B cell (primary cell): ENCODE data around the gene TMEM273. TPM values are rescaled to one million over a fixed set of nuclear protein-coding genes. Genes with fewer than 3 reads are reported as not detected.

Experiments
- ATAC-seq: fragments of 200-7000 bp; cut with Tn5 transposase; one replicate; pipeline ENCODE4 v1.10.0; 2021; ENCODE audit warnings: low read depth, mild to moderate bottlenecking, moderate number of reproducible peaks, moderate library complexity
- CTCF ChIA-PET: fragments of 350-600 bp; sonication (Branson Sonifier 250); formaldehyde crosslinking; loops from one replicate; lab custom pipeline; 2021; ENCODE audit warnings: antibody characterized with exemption, inconsistent platforms; lab: Charles Lee
- POLR2A ChIA-PET: fragments of 350-600 bp; sonication (Branson Sonifier 250); formaldehyde crosslinking; loops from one replicate; lab custom pipeline; 2021; ENCODE audit warnings: antibody characterized with exemption; lab: Charles Lee
- DNase-seq: peaks from one replicate; pipeline ENCODE4 v3.0.0; 2013
- H2AFZ ChIP-seq: 2 replicates; pipeline ENCODE4 v1.6.1; 2012; ENCODE audit warnings: mild to moderate bottlenecking, low read depth, low read length; ENCODE audit not compliant: insufficient read depth, poor library complexity, severe bottlenecking
- H3K27ac ChIP-seq, 2 donors: 1 replicate in 1 of 2; 2 replicates in 1 of 2; pipeline ENCODE4 v1.5.1; 2012 to 2013; ENCODE audit warnings: low read length in 2 of 2, mild to moderate bottlenecking in 2 of 2, moderate library complexity in 1 of 2
- H3K27me3 ChIP-seq, 4 experiments: fragments of 200-600 bp in 1 of 4; sonication (generic) in 1 of 4; replicated peaks in 1 of 4; 1 replicate in 2 of 4; 2 replicates in 2 of 4; pipeline versions ENCODE4 v1.6.1 to v1.7.0; 2013 to 2016; ENCODE audit warnings: low read length in 3 of 4, mild to moderate bottlenecking in 2 of 4, mixed read lengths in 1 of 4, moderate library complexity in 1 of 4; ENCODE audit not compliant: insufficient read depth in 4 of 4, control insufficient read depth in 3 of 4; ENCODE audit errors: control extremely low read depth in 1 of 4
- H3K36me3 ChIP-seq, 2 experiments: replicated peaks in 1 of 2; 1 replicate in 1 of 2; 2 replicates in 1 of 2; pipeline versions ENCODE4 v1.6.1 to v1.7.1; 2013; ENCODE audit warnings: low read length in 1 of 2; ENCODE audit not compliant: insufficient read depth in 2 of 2, control insufficient read depth in 1 of 2; ENCODE audit errors: control extremely low read depth in 1 of 2, extremely low read depth in 1 of 2
- H3K4me1 ChIP-seq, 2 donors: fragments of 200-600 bp in 1 of 2; sonication (generic) in 1 of 2; 1 replicate in 1 of 2; 2 replicates in 1 of 2; pipeline versions ENCODE4 v1.5.1 to v1.6.1; 2013 to 2017; ENCODE audit warnings: low read length in 2 of 2; ENCODE audit not compliant: control insufficient read depth in 2 of 2, insufficient read depth in 2 of 2
- H3K4me2 ChIP-seq: replicated peaks from 2 replicates; pipeline ENCODE3; 2012; ENCODE audit warnings: mild to moderate bottlenecking, low read depth, low read length; ENCODE audit not compliant: poor library complexity, severe bottlenecking
- H3K4me3 ChIP-seq, 5 experiments: fragments of 200-600 bp in 1 of 5; sonication (generic) in 1 of 5; 1 replicate in 3 of 5; 2 replicates in 2 of 5; pipeline versions ENCODE4 v1.5.1 to v1.7.0; 2011 to 2016; ENCODE audit warnings: low read length in 4 of 5, mild to moderate bottlenecking in 4 of 5, low read depth in 2 of 5, control low read depth in 1 of 5, moderate library complexity in 1 of 5; ENCODE audit not compliant: insufficient read depth in 1 of 5; ENCODE audit errors: control extremely low read depth in 1 of 5, extremely low read depth in 1 of 5
- H3K79me2 ChIP-seq: fragments of 200-600 bp; sonication (generic); one replicate; pipeline ENCODE4 v1.6.0; 2016; ENCODE audit warnings: low read length; ENCODE audit not compliant: control insufficient read depth, insufficient read depth
- H3K9ac ChIP-seq: fragments of 200-600 bp; sonication (generic); 2 replicates; pipeline ENCODE4 v1.6.1; 2017; ENCODE audit warnings: mild to moderate bottlenecking, low read length, moderate library complexity
- H3K9me3 ChIP-seq, 3 donors: one replicate each; pipeline versions ENCODE4 v1.6.1 to v1.7.1; 2013; ENCODE audit warnings: low read length in 2 of 3; ENCODE audit not compliant: control insufficient read depth in 2 of 3, insufficient read depth in 1 of 3; ENCODE audit errors: control extremely low read depth in 1 of 3
- H4K20me1 ChIP-seq: 2 replicates; pipeline ENCODE4 v1.6.0; 2012; ENCODE audit warnings: mild to moderate bottlenecking, low read length; ENCODE audit not compliant: insufficient read depth, control insufficient read depth, poor library complexity, severe bottlenecking
- H3K27ac Mint-ChIP-seq: one replicate; pipeline ENCODE4 v1.8.0; 2021; ENCODE audit warnings: mixed read lengths
- H3K27me3 Mint-ChIP-seq: one replicate; pipeline ENCODE4 v1.8.0; 2021; ENCODE audit warnings: mixed read lengths
- H3K4me1 Mint-ChIP-seq: one replicate; pipeline ENCODE4 v1.8.0; 2021; ENCODE audit warnings: mixed read lengths
- H3K4me3 Mint-ChIP-seq: one replicate; pipeline ENCODE4 v1.8.0; 2021; ENCODE audit warnings: mixed read lengths
- H3K9me3 Mint-ChIP-seq: one replicate; pipeline ENCODE4 v1.8.0; 2022; ENCODE audit warnings: mixed read lengths; ENCODE audit not compliant: insufficient read depth
- CTCF ChIP-seq: fragments of 200-600 bp; IDR thresholded peaks from one replicate; pipeline ENCODE4 v1.8.0; 2022; ENCODE audit warnings: antibody characterized with exemption, mild to moderate bottlenecking
- EZH2 ChIP-seq: IDR thresholded peaks from 2 replicates; pipeline ENCODE4 v1.6.1; 2012; ENCODE audit warnings: borderline replicate concordance, low read depth, mild to moderate bottlenecking, moderate library complexity, low read length; ENCODE audit not compliant: insufficient read depth, poor library complexity, severe bottlenecking
- WGBS: methylation state at CpG from one replicate; pipeline ENCODE4 v1.1.5; 2013; ENCODE audit warnings: missing lambda C conversion rate; ENCODE audit not compliant: insufficient coverage; 5-methylcytosine and 5-hydroxymethylcytosine counted together
- intact Hi-C: fragments of 100-400 bp; cut with micrococcal nuclease; formaldehyde crosslinking; loops from one replicate; pipeline ENCODE4 v1.10.0; 2022
- polyA plus RNA-seq: library from polyadenylated mRNA; depleted of rRNA; stranded (reverse); fragments of >200 nt; gene quantifications from 2 replicates; pipeline ENCODE4 v1.2.3, GENCODE V29; 2012
- total RNA-seq, 2 donors: library from RNA; stranded (reverse); fragments of 120-200 nt in 1 of 2; gene quantifications; 1 replicate in 1 of 2; 2 replicates in 1 of 2; pipeline versions ENCODE4 v1.2.3 to v1.2.4, GENCODE V29; 2013 to 2022

TMEM273 gene
- total and polyA plus RNA-seq, 2 donors (not counting 1 experiment from before 2014, with no cell fraction given): 36.0 to 36.4 TPM

- ChIA-PET POLR2A (no interaction called here), CTCF (no interaction called here)
- 94% methylated on average over 5 of the region's 5 CpGs for WGBS
- Mint-ChIP-seq H3K4me3 (no peak overlapping the region), H3K27ac (no peak overlapping the region), H3K27me3 (peaks cover 29% of the 10 kb centered on the region), H3K4me1 (no peaks in the 10 kb centered on the region), H3K9me3 (peaks cover 6% of the 10 kb centered on the region)
- intact Hi-C loops: no loop called here
- H4K20me1 ChIP-seq: no peaks in the 10 kb centered on the region
- no peak overlapping the region for H3K9ac ChIP-seq
- H2AFZ ChIP-seq: no peak overlapping the region
- no peaks in the 10 kb centered on the region for H3K79me2 ChIP-seq
- ATAC-seq (no peak), DNase-seq (no peak)
- no peak overlapping the region for H3K27ac ChIP-seq
- H3K36me3 ChIP-seq: no peaks in the 10 kb centered on the region
- no peak overlapping the region for H3K4me2 ChIP-seq
- peaks cover 0 to 10% (median 9%) of the 10 kb centered on the region in 3 donors for H3K9me3 ChIP-seq
- TF ChIP-seq CTCF: no peak
- no peak for TF ChIP-seq EZH2
- H3K4me1 ChIP-seq: no peaks in the 10 kb centered on the region
- peaks cover 0 to 3% (median 0%) of the 10 kb centered on the region in 4 experiments for H3K27me3 ChIP-seq
- no peak overlapping the region for H3K4me3 ChIP-seq
Measured at GRCh38 chr10:49150426-49150825, 37.8 kb downstream of the TMEM273 start.

- H3K4me3 Mint-ChIP-seq: no peak overlapping the region
Measured at GRCh38 chr10:49149881-49150280, 38.3 kb downstream of the TMEM273 start.

More at GRCh38 chr10:49149881-49150280, 38.3 kb downstream of the TMEM273 start:
- H3K4me1 Mint-ChIP-seq: no peaks in the 10 kb centered on the region
- Histone ChIP-seq H3K9ac (no peak overlapping the region), H3K4me2 (no peak overlapping the region), H3K27me3 (peaks cover 0 to 3% (median 0%) of the 10 kb centered on the region in 4 experiments), H3K27ac (no peak overlapping the region), H3K36me3 (no peaks in the 10 kb centered on the region), H2AFZ (no peak overlapping the region), H3K4me3 (no peak overlapping the region), H3K4me1 (no peaks in the 10 kb centered on the region), H3K79me2 (no peaks in the 10 kb centered on the region), H3K9me3 (peaks cover 0 to 10% (median 9%) of the 10 kb centered on the region in 3 donors), H4K20me1 (no peaks in the 10 kb centered on the region)
- no peak for ATAC-seq
- intact Hi-C loops: no loop called here
- 95% methylated on average over 3 of the region's 3 CpGs for WGBS
- CTCF ChIA-PET: no interaction called here
- peaks cover 6% of the 10 kb centered on the region for H3K9me3 Mint-ChIP-seq
- H3K27ac Mint-ChIP-seq: no peak overlapping the region
- peaks cover 34% of the 10 kb centered on the region for H3K27me3 Mint-ChIP-seq
- DNase-seq: no peak
- POLR2A ChIA-PET: no interaction called here
- no peak for TF ChIP-seq EZH2
- no peak for TF ChIP-seq CTCF
